ENCODE results near the gene SOCS6. TPM values are rescaled to one million over a fixed set of nuclear protein-coding genes. Genes with fewer than 3 reads are reported as not detected.

The SOCS6 gene
- total RNA-seq, 4 donors from 2014 or later: 14.1 to 22.3 (median 19.4) TPM

DNA sequence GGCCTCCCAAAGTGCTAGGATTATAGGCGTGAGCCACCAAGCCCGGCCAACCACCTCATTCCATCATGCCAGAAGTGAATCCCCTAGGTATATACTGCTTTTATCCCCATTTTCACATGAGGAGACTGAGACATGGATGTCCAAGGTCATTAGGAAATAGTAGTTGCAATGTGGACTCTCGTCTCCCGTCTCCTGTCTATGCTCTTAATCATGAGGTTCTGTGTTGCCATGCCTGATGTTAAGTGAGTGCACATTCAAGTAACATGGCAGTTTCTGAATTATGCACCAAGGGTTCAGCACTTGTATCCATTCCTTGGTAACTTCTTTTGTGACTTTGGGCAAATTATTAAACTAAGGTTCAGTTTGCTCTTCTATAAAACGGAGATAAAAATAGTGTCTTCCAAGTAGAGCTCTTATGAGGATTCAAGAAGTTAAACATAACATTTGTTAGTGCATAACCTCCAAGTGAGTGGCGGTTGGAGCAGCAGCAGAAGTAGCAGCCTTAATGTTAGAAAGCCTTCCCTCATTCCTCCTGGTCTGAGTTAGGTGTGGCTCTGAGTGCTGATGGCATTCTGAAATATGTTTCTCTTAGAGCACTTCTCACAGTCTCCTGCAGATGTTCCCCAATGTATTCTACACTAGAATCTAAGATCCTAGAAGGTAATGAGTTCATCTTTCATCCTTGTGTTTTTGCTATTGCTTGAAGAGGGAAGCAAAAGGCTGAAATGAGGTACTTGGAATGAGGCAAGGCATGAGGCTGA is 21.9 kb downstream of the SOCS6 start:
- Histone ChIP-seq H3K27me3 (no peaks in the 10 kb centered on the region), H3K27ac (replicated peaks in 1 of 4) (no peak overlapping the region), H3K4me1 (peaks cover 5 to 19% (median 11%) of the 10 kb centered on the region in 4 donors), H3K9me3 (no peaks in the 10 kb centered on the region), H3K4me3 (no peak overlapping the region), H3K36me3 (no peaks in the 10 kb centered on the region)
- TF ChIP-seq, protein P1, sequence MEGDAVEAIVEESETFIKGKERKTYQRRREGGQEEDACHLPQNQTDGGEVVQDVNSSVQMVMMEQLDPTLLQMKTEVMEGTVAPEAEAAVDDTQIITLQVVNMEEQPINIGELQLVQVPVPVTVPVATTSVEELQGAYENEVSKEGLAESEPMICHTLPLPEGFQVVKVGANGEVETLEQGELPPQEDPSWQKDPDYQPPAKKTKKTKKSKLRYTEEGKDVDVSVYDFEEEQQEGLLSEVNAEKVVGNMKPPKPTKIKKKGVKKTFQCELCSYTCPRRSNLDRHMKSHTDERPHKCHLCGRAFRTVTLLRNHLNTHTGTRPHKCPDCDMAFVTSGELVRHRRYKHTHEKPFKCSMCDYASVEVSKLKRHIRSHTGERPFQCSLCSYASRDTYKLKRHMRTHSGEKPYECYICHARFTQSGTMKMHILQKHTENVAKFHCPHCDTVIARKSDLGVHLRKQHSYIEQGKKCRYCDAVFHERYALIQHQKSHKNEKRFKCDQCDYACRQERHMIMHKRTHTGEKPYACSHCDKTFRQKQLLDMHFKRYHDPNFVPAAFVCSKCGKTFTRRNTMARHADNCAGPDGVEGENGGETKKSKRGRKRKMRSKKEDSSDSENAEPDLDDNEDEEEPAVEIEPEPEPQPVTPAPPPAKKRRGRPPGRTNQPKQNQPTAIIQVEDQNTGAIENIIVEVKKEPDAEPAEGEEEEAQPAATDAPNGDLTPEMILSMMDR (IDR thresholded peaks at IDR 0.05): no peak
- no peak for TF ChIP-seq POLR2A (IDR thresholded peaks at IDR 0.05; ENCODE audit: low read depth)
- TF ChIP-seq EP300 (IDR thresholded peaks at IDR 0.05): no peak
- no peak for TF ChIP-seq POLR2AphosphoS5 (IDR thresholded peaks at IDR 0.05)
- intact Hi-C loops (cut with DNase I): no loop called here
- no peak for DNase-seq (ENCODE audit: extremely low spot score)
- WGBS: 92% methylated on average over 6 of the region's 6 CpGs

DNA sequence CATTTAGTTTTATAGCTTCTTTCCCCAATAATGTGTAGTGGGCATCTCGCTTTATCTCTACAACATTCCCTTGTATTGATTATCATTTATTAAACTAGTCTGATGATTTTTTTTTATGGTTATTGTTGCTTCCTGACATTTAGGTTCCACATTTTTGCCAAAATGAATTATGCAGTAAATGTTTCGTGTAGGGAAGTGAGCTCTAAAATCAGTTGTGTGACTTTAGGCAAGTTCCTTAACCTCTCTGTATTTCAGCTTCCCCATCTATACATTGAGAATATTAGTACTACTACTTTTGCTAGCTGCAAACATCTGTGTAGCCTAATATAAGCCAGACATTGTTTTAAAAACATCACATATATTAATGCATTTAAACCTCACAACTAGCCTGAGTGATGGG is 22.9 kb downstream of the SOCS6 start:
- intact Hi-C loops (cut with DNase I): no loop called here
- Histone ChIP-seq H3K36me3 (no peaks in the 10 kb centered on the region), H3K9me3 (no peaks in the 10 kb centered on the region), H3K4me3 (no peak overlapping the region), H3K4me1 (peaks cover 5 to 19% (median 11%) of the 10 kb centered on the region in 4 donors), H3K27me3 (no peaks in the 10 kb centered on the region), H3K27ac (replicated peaks in 1 of 4) (no peak overlapping the region)
- TF ChIP-seq POLR2A (IDR thresholded peaks at IDR 0.05; ENCODE audit: low read depth): no peak
- TF ChIP-seq, protein P1 (IDR thresholded peaks at IDR 0.05): no peak
- no peak for TF ChIP-seq EP300 (IDR thresholded peaks at IDR 0.05)
- no peak for TF ChIP-seq POLR2AphosphoS5 (IDR thresholded peaks at IDR 0.05)
- DNase-seq (ENCODE audit: extremely low spot score): no peak
- WGBS: 83% methylated on average over 2 of the region's 2 CpGs

DNA sequence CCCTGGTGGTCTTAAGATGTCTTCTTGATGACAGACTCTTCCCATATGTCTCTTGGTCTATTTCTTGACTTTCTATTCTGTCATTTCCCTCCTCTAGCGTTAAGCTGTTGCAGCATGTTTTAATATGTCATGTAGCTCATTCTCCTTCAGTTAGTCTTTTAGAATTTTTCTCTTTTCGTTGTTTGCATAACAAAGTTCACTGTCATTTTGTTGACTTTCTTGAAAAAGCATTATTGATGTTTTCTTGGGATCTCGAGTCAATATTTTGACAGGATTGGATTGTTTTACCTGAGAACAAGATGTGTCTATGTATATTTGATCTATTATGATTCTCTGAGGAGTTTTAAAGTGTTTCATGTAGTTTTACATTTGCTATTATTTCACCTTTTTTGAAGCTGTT is 24.8 kb downstream of the SOCS6 start:
- DNase-seq (ENCODE audit: extremely low spot score): no peak
- 88% methylated on average over 3 of the region's 3 CpGs for WGBS
- no peak overlapping the region for H3K4me3 ChIP-seq
- no peak overlapping the region for H3K27ac ChIP-seq (replicated peaks in 1 of 4)
- H3K9me3 ChIP-seq: no peaks in the 10 kb centered on the region
- peaks cover 5 to 19% (median 11%) of the 10 kb centered on the region in 4 donors for H3K4me1 ChIP-seq
- intact Hi-C loops (cut with DNase I): no loop called here
- no peaks in the 10 kb centered on the region for H3K36me3 ChIP-seq
- no peak for TF ChIP-seq EP300 (IDR thresholded peaks at IDR 0.05)
- TF ChIP-seq POLR2AphosphoS5 (IDR thresholded peaks at IDR 0.05): no peak
- TF ChIP-seq, protein P1 (IDR thresholded peaks at IDR 0.05): no peak
- TF ChIP-seq POLR2A (IDR thresholded peaks at IDR 0.05; ENCODE audit: low read depth): no peak
- no peaks in the 10 kb centered on the region for H3K27me3 ChIP-seq

DNA sequence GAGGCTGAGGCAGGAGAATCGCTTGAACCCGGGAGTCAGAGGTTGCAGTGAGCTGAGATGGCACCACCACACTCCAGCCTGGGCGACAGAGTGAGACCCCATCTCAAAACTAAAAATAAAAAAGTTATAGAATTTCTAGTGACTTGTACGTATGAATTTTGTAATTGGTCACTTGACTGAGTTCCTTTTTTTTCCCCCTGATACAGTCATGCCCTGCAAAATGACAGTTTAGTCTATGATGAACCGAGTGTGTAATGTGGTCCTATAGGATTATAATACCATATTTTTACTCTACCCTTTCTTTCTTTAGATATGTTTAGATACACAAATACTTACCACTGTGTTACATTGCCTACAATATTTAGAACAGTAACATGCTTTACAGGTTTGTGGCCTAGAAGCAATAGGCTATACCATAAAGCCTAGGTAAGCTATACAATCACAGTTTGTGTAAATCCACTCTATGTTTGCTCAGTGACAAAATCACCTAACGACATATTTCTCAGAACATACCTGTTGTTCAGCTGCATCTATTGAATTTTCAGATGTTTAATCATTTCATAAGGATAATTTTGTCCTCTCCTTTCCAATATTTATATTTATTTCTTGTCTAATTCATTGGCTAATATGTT is 25.4 kb downstream of the SOCS6 start:
- intact Hi-C loops (cut with DNase I): no loop called here
- WGBS: 90% methylated on average over 6 of the region's 6 CpGs
- TF ChIP-seq, protein P1 (IDR thresholded peaks at IDR 0.05): no peak
- TF ChIP-seq POLR2A (IDR thresholded peaks at IDR 0.05; ENCODE audit: low read depth): no peak
- TF ChIP-seq EP300 (IDR thresholded peaks at IDR 0.05): no peak
- no peak for TF ChIP-seq POLR2AphosphoS5 (IDR thresholded peaks at IDR 0.05)
- no peaks in the 10 kb centered on the region for H3K27me3 ChIP-seq
- no peak overlapping the region for H3K27ac ChIP-seq (replicated peaks in 1 of 4)
- H3K4me1 ChIP-seq: peaks cover 5 to 19% (median 11%) of the 10 kb centered on the region in 4 donors
- no peaks in the 10 kb centered on the region for H3K9me3 ChIP-seq
- H3K36me3 ChIP-seq: no peaks in the 10 kb centered on the region
- H3K4me3 ChIP-seq: no peak overlapping the region
- DNase-seq (ENCODE audit: extremely low spot score): no peak
